Endothelial cell of umbilical vein (primary cell): Measurements from ENCODE around the gene TRMT2A.

Experiments
- EZH2 ChIP-seq: IDR thresholded peaks from 2 replicates; pipeline ENCODE4 v1.6.1; 2012; ENCODE audit warnings: borderline replicate concordance, low read depth, mild to moderate bottlenecking, moderate library complexity, low read length, inconsistent platforms; ENCODE audit not compliant: severe bottlenecking
- GATA2 ChIP-seq: IDR thresholded peaks from 2 replicates; pipeline ENCODE4 v1.7.0; 2011; ENCODE audit warnings: low read depth, mild to moderate bottlenecking, moderate library complexity, mixed read lengths, low read length; ENCODE audit not compliant: insufficient read length, insufficient read depth
- TF ChIP-seq, protein P1 (sequence below), 2 donors: IDR thresholded peaks; 1 replicate in 1 of 2; 2 replicates in 1 of 2; pipeline ENCODE4 v1.5.1; 2011; ENCODE audit warnings: low read length in 2 of 2, mild to moderate bottlenecking in 2 of 2, moderate library complexity in 2 of 2, control low read depth in 1 of 2, inconsistent platforms in 1 of 2, low read depth in 1 of 2; ENCODE audit not compliant: insufficient read depth in 1 of 2; ENCODE audit errors: extremely low read depth in 1 of 2

DNA sequence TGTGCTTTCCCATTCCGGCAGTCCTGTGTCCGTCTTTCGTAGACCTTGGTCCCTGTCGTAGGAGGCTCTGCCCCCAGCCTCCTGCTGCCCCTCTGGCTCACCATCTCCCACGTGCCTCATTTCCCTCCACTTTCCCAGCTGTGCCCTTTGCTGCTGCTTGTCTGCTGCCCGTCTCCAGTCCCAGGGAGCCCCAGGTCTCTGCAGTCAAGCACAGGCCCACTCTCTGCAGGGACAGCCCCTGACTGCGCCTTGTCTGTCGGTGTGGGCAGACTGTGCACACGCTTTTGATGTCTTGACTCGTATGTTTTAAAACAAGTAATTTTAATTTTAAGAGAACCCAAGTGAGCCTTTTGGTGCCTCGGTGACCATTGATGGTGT lies 24.6 kb downstream of the TRMT2A start:
- TF ChIP-seq, protein P1, sequence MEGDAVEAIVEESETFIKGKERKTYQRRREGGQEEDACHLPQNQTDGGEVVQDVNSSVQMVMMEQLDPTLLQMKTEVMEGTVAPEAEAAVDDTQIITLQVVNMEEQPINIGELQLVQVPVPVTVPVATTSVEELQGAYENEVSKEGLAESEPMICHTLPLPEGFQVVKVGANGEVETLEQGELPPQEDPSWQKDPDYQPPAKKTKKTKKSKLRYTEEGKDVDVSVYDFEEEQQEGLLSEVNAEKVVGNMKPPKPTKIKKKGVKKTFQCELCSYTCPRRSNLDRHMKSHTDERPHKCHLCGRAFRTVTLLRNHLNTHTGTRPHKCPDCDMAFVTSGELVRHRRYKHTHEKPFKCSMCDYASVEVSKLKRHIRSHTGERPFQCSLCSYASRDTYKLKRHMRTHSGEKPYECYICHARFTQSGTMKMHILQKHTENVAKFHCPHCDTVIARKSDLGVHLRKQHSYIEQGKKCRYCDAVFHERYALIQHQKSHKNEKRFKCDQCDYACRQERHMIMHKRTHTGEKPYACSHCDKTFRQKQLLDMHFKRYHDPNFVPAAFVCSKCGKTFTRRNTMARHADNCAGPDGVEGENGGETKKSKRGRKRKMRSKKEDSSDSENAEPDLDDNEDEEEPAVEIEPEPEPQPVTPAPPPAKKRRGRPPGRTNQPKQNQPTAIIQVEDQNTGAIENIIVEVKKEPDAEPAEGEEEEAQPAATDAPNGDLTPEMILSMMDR (IDR thresholded peaks at IDR 0.05; ENCODE audit: extremely low read depth in 1 of 2, insufficient read depth in 1 of 2, low read depth in 1 of 2, low read length in 2 of 2), result no peak
- TF ChIP-seq GATA2 (no peak), EZH2 (no peak)
